HG03280 (cell line): Measurements from ENCODE around the gene GPR162.

ENCODE experiments used
- ATAC-seq: cut with Tn5 transposase; IDR thresholded peaks from one replicate; pipeline ENCODE4 v1.9.1; 2021; ENCODE audit warnings: mild to moderate bottlenecking, moderate library complexity; ENCODE audit not compliant: unreplicated experiment

GPR162 gene, protein sequence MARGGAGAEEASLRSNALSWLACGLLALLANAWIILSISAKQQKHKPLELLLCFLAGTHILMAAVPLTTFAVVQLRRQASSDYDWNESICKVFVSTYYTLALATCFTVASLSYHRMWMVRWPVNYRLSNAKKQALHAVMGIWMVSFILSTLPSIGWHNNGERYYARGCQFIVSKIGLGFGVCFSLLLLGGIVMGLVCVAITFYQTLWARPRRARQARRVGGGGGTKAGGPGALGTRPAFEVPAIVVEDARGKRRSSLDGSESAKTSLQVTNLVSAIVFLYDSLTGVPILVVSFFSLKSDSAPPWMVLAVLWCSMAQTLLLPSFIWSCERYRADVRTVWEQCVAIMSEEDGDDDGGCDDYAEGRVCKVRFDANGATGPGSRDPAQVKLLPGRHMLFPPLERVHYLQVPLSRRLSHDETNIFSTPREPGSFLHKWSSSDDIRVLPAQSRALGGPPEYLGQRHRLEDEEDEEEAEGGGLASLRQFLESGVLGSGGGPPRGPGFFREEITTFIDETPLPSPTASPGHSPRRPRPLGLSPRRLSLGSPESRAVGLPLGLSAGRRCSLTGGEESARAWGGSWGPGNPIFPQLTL

DNA sequence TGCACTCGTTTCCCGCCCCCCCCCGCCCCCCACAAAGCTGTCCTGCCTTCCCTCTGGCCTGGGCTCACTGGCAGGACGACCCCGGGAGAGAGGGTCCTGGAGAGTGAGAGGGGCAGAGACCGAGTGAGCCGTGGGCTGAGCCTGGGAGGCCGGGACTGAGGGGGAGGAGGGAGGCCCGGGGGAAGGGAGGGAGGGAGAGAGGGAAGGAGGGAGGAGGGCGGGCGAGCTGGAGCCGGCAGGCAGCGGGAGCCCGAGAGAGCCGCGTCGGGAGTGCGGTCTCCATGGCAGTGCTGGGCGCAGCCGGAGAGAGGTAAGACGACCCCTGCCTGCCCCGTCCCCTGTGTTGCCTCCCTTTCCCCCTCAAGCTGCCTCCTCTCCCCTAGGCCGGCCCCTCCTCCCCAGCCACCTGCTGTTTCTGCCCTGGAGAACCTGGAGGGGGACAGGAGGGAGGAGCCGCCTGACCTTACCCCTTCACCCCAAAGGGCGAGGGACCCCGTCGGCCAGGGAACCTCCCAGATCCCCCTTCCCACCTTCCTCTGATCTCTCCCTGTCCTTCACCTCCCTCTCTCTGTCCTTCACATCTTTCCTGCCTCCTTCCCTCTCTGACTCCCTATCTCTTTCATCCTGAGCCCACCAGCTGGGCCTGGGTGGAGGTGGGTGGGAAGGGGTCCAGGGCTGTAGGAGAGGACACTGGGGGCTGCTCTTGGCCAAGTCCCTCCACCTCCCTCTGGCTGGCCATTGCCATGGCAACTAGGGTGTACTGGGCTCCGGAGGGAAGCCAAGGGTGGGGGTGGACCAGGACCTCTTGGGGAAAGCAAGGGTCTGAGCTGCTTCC is at the start of gene GPR162:
GPR162 (plus strand) TSS at position 231 of the 835 bp plus-strand sequence. CDS start 2,078 bp downstream, outside the sequence.
- no peak for ATAC-seq

DNA sequence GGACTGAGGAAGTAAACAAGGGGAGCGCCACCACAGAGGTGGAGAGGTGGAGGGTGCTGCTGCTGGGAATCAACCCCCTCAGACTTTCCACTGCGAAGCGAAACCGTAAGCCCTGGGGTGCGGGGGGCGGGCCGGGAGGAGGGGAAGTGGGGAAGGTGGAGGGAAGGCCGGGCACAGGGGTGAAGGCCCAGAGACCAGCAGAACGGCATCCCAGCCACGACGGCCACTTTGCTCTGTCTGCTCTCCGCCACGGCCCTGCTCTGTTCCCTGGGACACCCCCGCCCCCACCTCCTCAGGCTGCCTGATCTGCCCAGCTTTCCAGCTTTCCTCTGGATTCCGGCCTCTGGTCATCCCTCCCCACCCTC is 49.3 kb upstream of the GPR162 start, which contains the start of gene LAG3:
LAG3 (plus strand) TSS at position 190 of the 365 bp plus-strand sequence. CDS start 333 bp downstream, outside the sequence.
- no peak for ATAC-seq

- ATAC-seq: no peak
These were observed 48.7 kb upstream of the GPR162 start for GRCh38 chr12:6772726-6773589.

DNA sequence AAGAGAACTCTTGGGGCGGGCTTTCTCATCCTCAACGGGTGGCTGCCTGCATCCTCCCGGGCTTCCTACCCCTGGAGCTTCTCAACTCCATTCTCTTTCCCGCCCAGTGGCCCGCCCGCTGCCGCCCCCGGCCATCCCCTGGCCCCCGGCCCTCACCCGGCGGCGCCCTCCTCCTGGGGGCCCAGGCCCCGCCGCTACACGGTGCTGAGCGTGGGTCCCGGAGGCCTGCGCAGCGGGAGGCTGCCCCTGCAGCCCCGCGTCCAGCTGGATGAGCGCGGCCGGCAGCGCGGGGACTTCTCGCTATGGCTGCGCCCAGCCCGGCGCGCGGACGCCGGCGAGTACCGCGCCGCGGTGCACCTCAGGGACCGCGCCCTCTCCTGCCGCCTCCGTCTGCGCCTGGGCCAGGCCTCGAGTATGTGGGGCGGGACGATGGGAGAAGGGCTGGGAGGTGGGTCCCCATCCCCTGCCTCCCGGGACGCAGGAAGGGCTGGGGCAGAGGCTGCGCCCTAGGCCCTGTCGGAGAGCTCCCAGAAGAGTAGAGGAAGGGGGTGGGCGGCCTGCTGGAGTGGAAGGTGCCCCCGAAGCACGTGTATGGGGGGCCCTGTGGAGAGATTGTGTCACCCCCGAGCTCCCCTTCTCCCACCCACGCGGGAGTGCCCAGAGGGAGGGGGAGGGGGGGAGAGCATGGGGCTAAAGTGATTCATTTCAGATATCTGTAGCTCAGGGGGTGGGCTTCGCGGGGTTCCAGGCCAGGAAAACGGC is 47.9 kb upstream of the GPR162 start:
- ATAC-seq: no peak

- ATAC-seq: no peak
These were observed 47.0 kb upstream of the GPR162 start for GRCh38 chr12:6774499-6775062.

GRCh38 chr12:6775185-6776174 is 46.1 kb upstream of the GPR162 start:
- ATAC-seq: no peak

GRCh38 chr12:6777386-6777785 is 44.2 kb upstream of the GPR162 start:
- ATAC-seq: no peak

DNA sequence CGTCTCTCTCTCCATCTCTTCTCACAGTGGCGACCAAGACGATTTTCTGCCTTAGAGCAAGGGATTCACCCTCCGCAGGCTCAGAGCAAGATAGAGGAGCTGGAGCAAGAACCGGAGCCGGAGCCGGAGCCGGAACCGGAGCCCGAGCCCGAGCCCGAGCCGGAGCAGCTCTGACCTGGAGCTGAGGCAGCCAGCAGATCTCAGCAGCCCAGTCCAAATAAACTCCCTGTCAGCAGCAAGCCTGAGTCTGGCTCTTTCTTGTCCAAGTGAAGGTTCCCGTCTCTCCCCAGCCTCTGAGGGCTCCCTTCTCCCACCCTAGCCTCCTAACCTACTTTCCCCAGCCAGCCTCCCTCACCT is 43.4 kb upstream of the GPR162 start:
- ATAC-seq: no peak

DNA sequence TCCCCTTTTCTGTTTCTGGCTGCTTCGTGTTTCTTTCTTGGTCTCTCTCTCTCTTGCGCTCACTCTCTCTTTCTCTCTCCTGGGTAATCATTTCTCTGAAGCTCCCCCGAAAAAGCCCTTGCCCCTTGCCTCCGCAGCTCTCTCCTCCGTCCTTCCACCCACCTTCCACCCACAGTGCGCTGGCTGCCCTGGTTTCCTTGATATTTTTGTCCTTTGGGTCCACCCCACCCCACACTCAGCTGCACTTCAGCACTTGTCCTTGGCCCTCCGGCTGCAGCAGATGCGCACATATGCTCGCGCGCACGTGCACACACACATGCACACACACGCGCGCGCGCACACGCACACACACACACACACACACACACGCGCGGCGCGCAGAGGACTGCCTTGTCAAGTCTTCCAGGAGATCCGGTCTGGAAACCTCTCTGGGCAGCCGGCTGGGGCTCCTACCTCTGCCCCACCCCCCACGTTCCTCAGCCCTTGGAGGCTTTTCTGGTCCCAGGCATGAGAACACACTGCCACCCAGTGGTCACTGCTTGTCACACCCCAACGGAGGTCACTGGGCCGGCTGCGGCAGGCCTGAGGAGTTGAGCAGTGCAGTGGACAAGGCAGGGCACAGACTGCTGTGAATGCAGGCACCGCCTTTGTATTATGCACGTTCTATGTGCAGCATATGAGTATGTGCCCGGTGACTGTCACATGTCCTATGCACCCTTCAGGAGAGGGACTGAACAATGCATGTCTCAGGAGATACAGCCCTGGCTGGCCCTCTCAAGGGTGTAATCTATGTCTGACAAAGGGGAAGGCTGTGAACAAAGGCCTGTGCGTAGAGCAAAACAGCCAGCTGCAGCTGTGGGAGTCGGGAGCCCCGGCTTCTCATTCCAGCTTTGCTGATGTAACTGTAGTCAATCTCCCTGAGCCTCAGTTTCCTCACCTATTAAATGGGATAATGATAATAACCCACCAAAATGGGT is 42.8 kb upstream of the GPR162 start:
- peak; percentile 73 for ATAC-seq

GRCh38 chr12:6779708-6780432 is 41.8 kb upstream of the GPR162 start:
- no peak for ATAC-seq

GRCh38 chr12:6780573-6780972 is 41.0 kb upstream of the GPR162 start:
- no peak for ATAC-seq

DNA sequence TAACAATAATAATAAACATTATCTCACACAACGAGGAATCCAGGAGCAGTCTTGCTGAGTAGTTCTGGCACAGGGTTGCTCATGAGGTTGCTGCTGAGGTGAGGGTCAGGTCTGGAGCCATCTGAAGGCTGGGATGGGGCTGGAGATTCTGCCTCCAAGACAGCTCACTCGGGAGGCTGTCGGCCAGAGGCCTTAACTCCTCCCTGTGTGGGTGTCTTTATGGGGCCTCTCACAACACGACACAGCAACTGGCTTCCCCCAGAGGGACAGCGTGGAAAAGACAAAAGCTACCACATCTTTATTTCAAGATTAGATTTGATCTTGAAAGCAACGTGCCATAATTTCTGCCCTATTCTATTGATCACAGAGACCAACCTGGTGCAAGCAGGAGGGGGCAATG is 39.5 kb upstream of the GPR162 start:
- ATAC-seq: no peak

DNA sequence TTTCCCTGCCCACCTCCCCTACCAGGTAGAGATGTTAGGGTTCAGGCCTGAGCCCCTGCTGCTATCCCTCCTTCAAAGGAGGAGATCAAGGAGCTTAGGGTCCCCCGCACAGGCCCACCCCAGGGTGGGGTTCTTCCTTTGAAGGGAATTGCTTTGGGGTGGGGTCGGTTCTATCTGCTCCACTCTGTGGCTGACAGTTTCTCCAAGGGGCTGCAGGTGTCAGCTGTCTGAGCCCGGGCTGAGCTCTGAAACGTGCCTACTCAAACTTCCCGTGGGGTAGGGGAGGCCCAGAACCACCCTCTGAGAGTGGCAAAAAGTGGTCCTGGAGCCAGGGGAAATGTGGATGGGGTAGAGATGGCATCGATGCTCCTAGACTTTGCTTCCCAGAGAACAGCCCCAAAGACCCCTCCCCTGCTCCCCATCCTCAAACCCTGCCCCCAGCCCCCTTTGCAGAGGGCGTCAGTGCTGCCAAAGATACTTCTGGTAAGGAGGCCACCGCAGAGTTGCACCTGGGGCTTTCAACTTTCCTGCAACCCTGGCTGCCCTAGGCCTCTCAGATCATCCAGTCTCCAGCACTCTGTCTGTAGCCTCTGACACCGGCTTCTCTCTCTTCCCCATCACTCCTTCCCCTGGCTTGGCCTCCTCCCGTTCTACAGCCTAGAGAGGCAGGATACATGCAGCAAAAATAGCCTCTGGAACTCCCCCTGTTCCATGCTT is 38.6 kb upstream of the GPR162 start:
- ATAC-seq: no peak

DNA sequence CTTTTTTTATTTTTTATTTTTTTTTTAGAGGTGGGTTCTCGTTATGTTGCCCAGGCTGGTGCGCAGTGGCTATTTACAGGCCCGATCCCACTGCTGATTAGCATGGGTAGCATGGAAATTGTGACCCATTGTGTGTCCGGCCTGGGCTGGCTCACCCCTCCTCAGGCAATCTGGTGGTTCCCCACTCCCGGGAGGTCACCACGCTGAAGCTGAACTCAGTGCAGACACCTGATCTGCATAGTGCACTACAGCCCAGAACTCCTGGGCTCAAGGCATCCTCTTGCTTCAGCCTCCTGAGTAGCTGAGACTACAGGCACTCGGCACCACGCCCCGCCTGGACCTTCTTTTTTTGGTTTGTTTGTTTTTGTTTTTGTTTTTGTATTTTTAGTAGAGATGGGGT is 37.8 kb upstream of the GPR162 start:
- ATAC-seq: no peak

DNA sequence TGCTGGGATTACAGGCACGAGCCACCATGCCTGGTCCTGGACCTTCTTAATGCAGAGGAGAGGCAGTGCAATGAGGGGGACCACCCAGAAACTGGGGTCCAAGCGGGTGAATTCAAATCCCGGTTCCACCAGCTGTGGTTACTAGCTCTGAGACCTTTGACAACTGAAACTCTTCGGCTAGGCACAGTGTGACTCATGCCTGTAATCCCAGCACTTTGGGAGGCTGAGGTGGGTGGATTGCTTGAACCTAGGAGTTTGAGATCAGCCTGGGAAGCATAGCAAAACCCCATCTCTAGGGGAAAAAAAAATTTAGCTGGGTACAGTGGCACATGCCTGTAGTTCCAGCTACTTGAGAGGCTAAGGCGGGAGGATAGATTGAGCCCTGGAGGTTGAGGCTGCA is 37.3 kb upstream of the GPR162 start:
- no peak for ATAC-seq

- no peak for ATAC-seq
These were observed 36.9 kb upstream of the GPR162 start for GRCh38 chr12:6784761-6785160.
